HG03159 (cell line): ENCODE results near the gene MMP11.
A peak's percentile ranks its signal among the peaks of the same experiment; 100 is the strongest.
"Not testable (repeated sequence)": the region's sequence is repeated elsewhere in the genome, so short reads cannot be mapped to it uniquely, and the experiment has no call there.

ENCODE experiments used
- ATAC-seq: cut with Tn5 transposase; IDR thresholded peaks from one replicate; pipeline ENCODE4 v1.9.1; 2021; ENCODE audit warnings: mild to moderate bottlenecking, moderate library complexity; ENCODE audit not compliant: unreplicated experiment

MMP11 gene, protein sequence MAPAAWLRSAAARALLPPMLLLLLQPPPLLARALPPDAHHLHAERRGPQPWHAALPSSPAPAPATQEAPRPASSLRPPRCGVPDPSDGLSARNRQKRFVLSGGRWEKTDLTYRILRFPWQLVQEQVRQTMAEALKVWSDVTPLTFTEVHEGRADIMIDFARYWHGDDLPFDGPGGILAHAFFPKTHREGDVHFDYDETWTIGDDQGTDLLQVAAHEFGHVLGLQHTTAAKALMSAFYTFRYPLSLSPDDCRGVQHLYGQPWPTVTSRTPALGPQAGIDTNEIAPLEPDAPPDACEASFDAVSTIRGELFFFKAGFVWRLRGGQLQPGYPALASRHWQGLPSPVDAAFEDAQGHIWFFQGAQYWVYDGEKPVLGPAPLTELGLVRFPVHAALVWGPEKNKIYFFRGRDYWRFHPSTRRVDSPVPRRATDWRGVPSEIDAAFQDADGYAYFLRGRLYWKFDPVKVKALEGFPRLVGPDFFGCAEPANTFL

DNA sequence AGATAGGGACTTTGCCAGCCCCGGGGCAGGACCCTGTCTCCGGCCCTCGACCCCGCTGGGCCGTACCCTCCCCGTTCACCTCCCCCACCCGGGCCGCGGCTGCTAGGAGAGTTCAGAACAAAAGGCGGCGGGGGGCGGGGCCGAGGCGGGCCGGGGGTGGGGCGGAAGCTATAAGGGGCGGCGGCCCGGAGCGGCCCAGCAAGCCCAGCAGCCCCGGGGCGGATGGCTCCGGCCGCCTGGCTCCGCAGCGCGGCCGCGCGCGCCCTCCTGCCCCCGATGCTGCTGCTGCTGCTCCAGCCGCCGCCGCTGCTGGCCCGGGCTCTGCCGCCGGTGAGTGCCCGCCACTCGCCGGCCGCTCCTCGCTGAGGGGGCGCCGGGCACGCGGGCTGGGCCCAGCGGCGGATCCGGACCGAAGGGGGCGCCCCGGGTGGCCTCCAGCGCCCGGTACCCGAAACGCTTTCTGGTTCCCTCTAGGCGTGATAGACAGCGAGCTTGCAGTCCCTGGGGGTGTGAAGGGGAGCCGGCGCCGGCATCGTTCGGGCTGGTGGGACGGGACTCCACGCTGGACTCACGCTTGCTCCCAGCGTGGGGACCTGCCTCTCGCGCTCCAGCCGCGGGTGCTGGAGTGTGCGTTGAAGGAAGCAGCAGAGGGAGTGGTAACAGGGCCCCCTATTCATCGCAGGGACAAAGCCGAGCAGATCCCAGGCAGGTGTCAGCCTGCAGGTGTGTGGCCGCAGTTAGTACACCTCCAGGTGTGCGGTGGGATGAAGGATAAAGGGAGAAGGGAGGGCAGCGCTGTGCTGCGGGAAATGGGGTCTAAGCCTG lies at the start of gene MMP11:
Gene MMP11 (plus strand): TSS at position 201 of the 825 bp plus-strand sequence. CDS start 22 bp downstream, at position 223.
- ATAC-seq, result no peak

DNA sequence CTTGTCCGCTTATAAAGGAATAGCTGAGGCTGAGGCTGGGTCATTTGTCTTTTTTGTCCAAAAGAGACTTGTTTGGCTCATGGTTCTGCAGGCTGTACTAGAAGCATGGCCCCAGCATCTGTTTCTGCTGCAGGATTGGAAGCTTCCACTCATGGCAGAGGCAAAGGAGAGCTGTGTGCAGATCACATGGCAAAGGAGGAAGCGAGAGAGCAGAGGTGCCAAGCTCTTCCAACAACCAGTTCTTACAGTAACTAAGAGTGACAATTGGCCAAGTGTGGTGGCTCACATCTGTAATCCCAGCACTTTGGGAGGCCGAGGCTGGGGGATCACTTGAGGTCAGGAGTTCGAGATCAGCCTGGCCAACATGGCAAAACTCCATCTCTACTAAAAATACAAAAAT lies 44.5 kb upstream of the MMP11 start:
- ATAC-seq, result not testable (repeated sequence)

GRCh38 chr22:23737696-23738095 lies 35.0 kb upstream of the MMP11 start:
- no peak for ATAC-seq

DNA sequence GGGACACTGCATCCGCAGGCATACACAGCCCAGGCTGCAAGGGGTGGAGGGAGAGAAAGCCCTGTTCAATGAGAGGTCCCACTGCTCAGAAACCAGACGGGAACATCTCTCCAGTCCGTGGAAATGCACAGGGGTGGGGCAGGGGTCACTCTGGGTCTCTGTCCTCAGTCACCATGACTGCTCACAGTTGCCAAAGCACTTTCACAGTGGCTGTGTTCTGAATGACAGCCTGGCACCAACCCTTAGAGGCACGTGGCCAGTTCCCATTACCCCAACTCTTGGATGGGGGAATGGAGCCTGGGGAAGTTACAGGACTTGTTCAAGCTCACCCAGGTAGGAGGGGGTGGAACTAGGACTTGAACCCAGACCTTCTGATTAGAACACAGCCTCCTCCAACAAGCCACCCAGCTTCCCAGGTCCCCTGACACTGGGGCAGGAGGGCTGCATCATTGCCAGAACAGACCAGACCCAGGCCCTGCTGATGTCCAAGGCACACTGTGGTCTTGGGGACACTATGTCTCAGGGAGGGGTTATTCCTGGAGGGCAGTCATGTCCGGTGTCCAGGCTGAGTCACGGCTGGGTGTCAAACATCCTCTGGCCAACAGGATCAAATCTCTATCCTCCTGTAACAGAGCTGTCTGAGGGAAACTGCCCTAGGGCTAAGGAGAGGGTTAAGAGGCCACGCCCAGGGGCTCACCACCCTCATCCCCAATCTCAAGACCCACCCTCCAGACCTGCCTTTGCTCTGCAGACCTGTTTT lies 30.0 kb upstream of the MMP11 start:
- ATAC-seq, result no peak

GRCh38 chr22:23743303-23743705 lies 29.3 kb upstream of the MMP11 start:
- ATAC-seq, result no peak

DNA sequence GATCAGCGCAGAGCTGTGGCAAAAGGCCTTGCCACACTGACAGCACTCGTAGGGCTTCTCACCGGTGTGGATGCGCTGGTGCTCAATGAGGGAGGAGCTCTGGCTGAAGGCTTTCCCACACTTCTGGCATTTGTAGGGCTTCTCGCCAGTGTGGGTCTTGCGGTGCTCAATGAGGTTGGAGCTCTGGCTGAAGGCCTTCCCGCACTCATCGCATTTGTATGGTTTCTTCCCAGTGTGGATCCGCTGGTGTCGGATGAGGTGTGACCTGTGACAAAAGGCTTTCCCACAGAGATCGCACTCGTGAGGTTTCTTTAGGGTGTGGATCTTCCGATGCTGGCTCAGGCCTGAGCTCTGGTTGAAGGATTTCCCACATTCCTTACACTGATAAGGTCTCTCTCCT lies 28.6 kb upstream of the MMP11 start:
- no peak for ATAC-seq

DNA sequence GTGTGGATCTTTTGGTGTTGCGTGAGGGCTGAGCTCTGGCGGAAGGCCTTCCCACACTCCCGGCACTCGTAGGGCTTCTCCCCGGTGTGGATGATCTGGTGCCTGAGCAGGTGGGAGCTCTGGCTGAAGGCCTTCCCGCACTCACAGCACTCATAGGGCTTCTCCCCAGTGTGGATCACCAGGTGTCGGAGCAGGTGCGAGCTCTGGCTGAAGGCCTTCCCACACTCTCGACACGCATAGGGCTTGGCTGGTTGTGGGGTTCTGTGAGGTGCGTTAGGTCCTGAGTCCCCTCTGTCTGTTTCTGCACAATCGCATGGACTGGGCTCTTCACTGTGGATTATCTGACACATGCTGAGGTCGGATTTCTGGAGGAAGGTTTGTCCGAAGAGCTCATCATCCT lies 28.2 kb upstream of the MMP11 start:
- no peak for ATAC-seq

GRCh38 chr22:23745791-23746190 lies 26.9 kb upstream of the MMP11 start:
- ATAC-seq, result no peak

GRCh38 chr22:23749841-23750301 lies 22.8 kb upstream of the MMP11 start:
- no peak for ATAC-seq

DNA sequence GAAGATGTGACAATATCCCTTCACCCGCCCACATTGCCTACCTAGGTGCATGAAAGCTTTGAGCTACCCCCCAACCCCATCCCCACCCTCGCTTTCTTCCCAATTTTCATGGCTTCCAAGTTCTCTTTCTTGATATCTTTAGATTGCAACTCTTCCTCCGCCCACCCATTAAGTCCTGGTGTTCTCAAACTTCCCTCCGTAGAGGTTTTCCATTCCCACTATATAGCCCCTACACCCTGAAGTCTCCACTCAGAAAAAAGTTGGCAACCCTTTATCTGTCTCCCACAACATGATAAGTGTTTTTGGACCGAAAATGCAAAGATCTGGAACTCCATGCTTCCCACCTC lies 22.3 kb upstream of the MMP11 start:
- no peak for ATAC-seq

GRCh38 chr22:23750714-23751440 lies 21.8 kb upstream of the MMP11 start, which contains the start of gene ZNF70:
Gene ZNF70 (minus strand): TSS chr22:23751112. CDS start chr22:23745140, 5,972 bp downstream.
- ATAC-seq, result peak; percentile 73

DNA sequence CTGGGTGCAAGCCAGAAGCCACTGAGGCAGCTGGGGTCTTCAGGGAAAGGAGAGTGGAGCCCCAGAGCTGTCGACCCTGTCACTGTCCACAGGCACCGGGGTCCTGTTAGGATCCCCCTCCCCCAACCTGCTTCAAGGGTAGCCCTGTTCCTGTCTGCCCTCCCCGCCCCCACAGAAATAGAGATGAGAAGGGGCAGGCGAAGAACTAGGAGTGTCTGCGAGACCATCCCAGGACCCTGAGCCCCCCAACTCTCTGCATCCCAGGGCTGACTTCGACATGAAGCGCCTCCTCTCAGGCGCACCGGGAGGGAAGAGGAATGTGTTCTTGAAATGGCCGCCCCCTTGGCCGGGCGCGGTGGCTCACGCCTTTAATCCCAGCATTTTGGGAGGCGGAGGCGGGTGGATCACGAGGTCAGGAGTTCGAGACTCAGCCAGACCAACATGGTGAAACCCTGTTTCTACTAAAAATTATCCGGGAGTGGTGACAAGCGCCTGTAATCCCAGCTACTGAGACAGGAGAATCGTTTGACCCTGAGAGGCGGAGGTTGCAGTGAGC lies 21.1 kb upstream of the MMP11 start:
- peak; percentile 10 for ATAC-seq

GRCh38 chr22:23752090-23752691 lies 20.5 kb upstream of the MMP11 start:
- ATAC-seq, result peak; percentile 36

DNA sequence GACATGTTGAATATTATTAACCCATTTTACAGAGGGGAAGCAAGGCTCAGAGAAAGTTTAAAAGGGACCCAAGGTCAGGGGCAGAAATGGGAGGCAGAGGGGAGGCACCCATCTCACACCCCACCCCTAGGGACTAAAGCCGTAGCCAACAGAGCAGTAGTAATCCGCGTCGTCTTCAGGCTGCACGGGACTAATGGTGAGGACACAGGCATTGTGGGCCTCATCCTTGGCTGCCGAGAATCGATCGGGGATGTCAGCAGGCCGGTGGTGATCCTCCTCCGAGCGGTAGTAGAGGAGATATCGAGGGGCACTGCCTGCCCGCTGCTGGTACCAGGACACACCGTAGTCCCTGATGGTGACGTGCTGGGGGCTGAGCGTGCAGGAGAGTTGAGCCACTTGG lies 19.9 kb upstream of the MMP11 start:
- ATAC-seq, result peak; percentile 21

DNA sequence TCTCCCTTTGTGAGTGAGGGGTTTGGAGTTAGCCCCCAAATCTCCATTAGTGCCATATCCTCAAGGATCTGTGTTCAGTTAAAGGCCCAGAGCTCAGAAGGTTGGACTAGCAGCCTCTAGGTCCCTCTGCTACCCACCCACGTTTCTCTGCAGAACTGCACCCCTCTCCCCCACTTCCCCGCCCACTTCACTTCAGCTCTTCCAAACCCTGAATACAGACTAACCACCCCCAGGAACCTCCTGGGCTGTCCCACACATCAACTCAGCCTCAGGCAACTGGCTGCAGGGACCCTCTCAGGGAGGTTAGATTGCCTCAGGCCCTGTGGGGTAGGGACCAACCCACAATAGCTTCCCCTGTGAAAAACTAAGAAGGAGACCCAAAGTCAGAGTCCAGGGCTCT lies 19.3 kb upstream of the MMP11 start:
- ATAC-seq, result no peak

DNA sequence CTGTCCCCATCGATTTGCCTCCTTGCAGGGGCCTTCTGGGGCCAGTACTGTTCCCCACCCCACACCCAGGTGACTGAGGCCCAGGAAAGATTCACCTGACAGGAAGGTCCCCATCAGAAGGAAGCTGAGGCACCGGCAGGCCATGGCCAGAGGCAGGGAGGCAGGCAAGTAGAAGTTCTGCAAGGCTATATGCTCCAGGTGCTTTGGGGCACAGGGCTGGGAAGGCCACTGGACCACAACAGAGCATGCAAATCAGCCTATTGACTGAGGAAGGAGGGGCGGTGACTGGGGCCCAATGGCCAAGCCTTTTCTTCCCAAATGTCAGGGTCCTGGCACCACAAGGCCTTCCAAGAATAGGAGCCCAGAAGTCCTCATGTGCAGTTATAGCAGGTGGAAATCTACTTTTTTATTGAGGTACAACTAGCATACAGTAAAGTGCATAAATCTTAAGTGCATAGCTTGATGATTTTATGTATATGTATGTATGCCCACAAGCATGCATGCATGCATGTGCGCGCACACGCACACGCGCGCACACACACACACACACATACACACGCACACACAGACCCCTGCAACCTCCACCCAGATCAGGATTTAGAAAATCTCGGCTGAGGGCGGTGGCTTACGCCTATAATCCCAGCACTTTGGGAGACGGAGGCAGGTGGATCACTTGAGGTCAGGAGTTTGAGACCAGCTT lies 18.3 kb upstream of the MMP11 start, which contains the start of gene VPREB3:
Gene VPREB3 (minus strand): TSS at position 206 of the 700 bp plus-strand sequence. CDS start 62 bp downstream, at position 144.
- no peak for ATAC-seq

DNA sequence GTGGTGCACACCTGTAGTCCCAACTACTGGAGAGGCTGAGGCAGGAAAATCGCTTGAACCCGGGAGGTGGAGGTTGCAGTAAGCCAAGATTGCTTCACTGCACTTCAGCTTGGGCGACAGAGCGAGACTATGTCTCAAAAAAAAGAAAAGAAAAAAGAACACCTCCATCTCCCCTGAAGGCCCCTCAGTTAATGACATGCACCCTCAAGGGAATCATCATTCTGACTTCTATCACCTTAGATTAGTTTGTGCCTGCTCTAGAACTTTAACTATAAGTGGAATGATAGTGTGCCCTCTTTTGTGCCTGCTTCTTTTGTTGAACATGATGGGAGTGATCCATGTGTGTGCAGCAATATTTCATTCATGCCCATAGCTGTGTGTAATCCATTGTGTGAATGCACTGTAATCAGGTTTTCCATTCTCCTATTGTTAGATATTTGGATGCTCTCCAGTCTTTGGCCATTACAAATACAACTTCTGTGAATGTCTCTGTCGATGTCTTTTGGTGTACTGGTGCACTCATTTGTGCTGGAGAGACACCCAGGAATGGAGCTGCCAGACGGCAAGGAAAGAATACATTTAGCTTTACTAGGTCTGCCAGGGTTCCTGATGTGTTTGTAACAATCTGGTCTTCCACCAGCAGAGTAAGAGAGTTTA lies 17.5 kb upstream of the MMP11 start:
- no peak for ATAC-seq

GRCh38 chr22:23755711-23756110 lies 16.9 kb upstream of the MMP11 start:
- no peak for ATAC-seq
